Lower lobe of right lung (tissue), 2 donors: ENCODE results near the gene SLC25A11. TPM values are rescaled to one million over a fixed set of nuclear protein-coding genes. Genes with fewer than 3 reads are reported as not detected.

Experiments
- ATAC-seq, 2 donors: fragments of 200-7000 bp; cut with Tn5 transposase; one replicate each; pipeline ENCODE4 v1.9.1; 2020 to 2022; ENCODE audit warnings: mild to moderate bottlenecking in 2 of 2, moderate library complexity in 2 of 2
- DNase-seq: peaks from one replicate; pipeline ENCODE4 v3.0.0-alpha.2; 2020
- H3K27ac ChIP-seq: fragments of 200-600 bp; one replicate; pipeline ENCODE4 v1.8.0; 2022
- H3K27me3 ChIP-seq: fragments of 200-600 bp; one replicate; pipeline ENCODE4 v1.8.0; 2022; ENCODE audit warnings: low read depth
- H3K36me3 ChIP-seq: fragments of 200-600 bp; one replicate; pipeline ENCODE4 v1.8.0; 2022; ENCODE audit warnings: mild to moderate bottlenecking
- H3K4me1 ChIP-seq: fragments of 200-600 bp; one replicate; pipeline ENCODE4 v1.8.0; 2022
- H3K4me3 ChIP-seq: fragments of 200-600 bp; one replicate; pipeline ENCODE4 v1.8.0; 2022; ENCODE audit warnings: mild to moderate bottlenecking
- H3K9me3 ChIP-seq: fragments of 200-600 bp; one replicate; pipeline ENCODE4 v1.8.0; 2022
- CTCF ChIP-seq: fragments of 200-600 bp; IDR thresholded peaks from one replicate; pipeline ENCODE4 v1.8.0; 2022; ENCODE audit warnings: antibody characterized with exemption, mild to moderate bottlenecking
- intact Hi-C: fragments of 100-400 bp; cut with DNase I; formaldehyde crosslinking; loops from one replicate; pipeline ENCODE4 v1.11.0; 2022
- long read RNA-seq: library from polyadenylated mRNA; unstranded; transcript quantifications from one replicate; pipeline ENCODE4 v2.0.0, GENCODE V29; 2021
- total RNA-seq: library from RNA; stranded (reverse); fragmentation: NEBNext Ultra II Directional; extraction: Animal tissue kit (Norgen Biotek cat#: 25700); gene quantifications from one replicate; pipeline ENCODE4 v1.2.1, GENCODE V29; 2021
- donor health status: DM: no; HTN: yes; CAD: no; lungs with severe emphysema.

The SLC25A11 gene
- 59.9 TPM for total RNA-seq
- long read RNA-seq, transcript SLC25A11-201 (8 exons, 1,897 nt) = major isoform, 197 of 214 reads
- long read RNA-seq, partial matches to known transcripts = 2 of 214 reads
- long read RNA-seq, other reads (novel, unspliced or antisense) = 9 of 214 reads

- no peak for TF ChIP-seq CTCF
- peaks cover 60% of the 10 kb centered on the region for H3K36me3 ChIP-seq
- H3K4me1 ChIP-seq = peaks cover 52% of the 10 kb centered on the region
- H3K27ac ChIP-seq = peak within 1 kb of the TSS; percentile 90
- H3K9me3 ChIP-seq = no peaks in the 10 kb centered on the region
- intact Hi-C loops = no loop called here
- H3K27me3 ChIP-seq = no peaks in the 10 kb centered on the region
- ATAC-seq (peak; percentile 95 to 97), DNase-seq (peak; percentile 96)
- peak within 1 kb of the TSS; percentile 97 for H3K4me3 ChIP-seq
Observed at GRCh38 chr17:4939796-4940554, at the start of gene SLC25A11, which contains the start of gene RNF167. TSS of gene SLC25A11 (minus strand) at chr17:4940046. CDS start at chr17:4939910, 136 bp downstream. TSS of gene RNF167 (plus strand) at chr17:4940268. CDS start at chr17:4940910, 642 bp downstream.

- ATAC-seq (no peak), DNase-seq (no peak)
- H3K4me3 ChIP-seq = peak overlapping the region; percentile 97
- no peaks in the 10 kb centered on the region for H3K9me3 ChIP-seq
- intact Hi-C loops = no loop called here
- peaks cover 15% of the 10 kb centered on the region for H3K36me3 ChIP-seq
- peaks cover 30% of the 10 kb centered on the region for H3K4me1 ChIP-seq
- H3K27me3 ChIP-seq = no peaks in the 10 kb centered on the region
- no peak for TF ChIP-seq CTCF
- H3K27ac ChIP-seq = peak overlapping the region; percentile 96
Observed at GRCh38 chr17:4987767-4988567, 48.1 kb upstream of the SLC25A11 start.

- peak; percentile 95 to 97 for ATAC-seq
- Histone ChIP-seq H3K27me3 (no peaks in the 10 kb centered on the region), H3K9me3 (no peaks in the 10 kb centered on the region), H3K4me1 (peaks cover 30% of the 10 kb centered on the region), H3K36me3 (peaks cover 23% of the 10 kb centered on the region), H3K4me3 (peak within 1 kb of the TSS; percentile 97), H3K27ac (peak within 1 kb of the TSS; percentile 96)
- peak; percentile 81 for TF ChIP-seq CTCF
- peak; percentile 94 for DNase-seq
- intact Hi-C loops = no loop called here
Observed at GRCh38 chr17:4986951-4987766, 47.3 kb upstream of the SLC25A11 start, which contains the start of gene CAMTA2. TSS of gene CAMTA2 (minus strand) at chr17:4987675. CDS start at chr17:4986222, 1,453 bp downstream.

- Histone ChIP-seq H3K4me3 (peak overlapping the region; percentile 97), H3K27me3 (no peaks in the 10 kb centered on the region), H3K27ac (peak overlapping the region; percentile 96), H3K36me3 (peaks cover 31% of the 10 kb centered on the region), H3K9me3 (no peaks in the 10 kb centered on the region), H3K4me1 (peaks cover 30% of the 10 kb centered on the region)
- peak in 1 of 2 donors; percentile 1 for ATAC-seq
- intact Hi-C loops = no loop called here
- no peak for TF ChIP-seq CTCF
- no peak for DNase-seq
Observed at GRCh38 chr17:4986403-4986802, 46.6 kb upstream of the SLC25A11 start.

GRCh38 chr17:4982305-4982704 is 42.5 kb upstream of the SLC25A11 start:
- no peaks in the 10 kb centered on the region for H3K9me3 ChIP-seq
- TF ChIP-seq CTCF = no peak
- H3K4me1 ChIP-seq = peaks cover 34% of the 10 kb centered on the region
- no peak for ATAC-seq
- no peak for DNase-seq
- H3K36me3 ChIP-seq = peaks cover 70% of the 10 kb centered on the region
- H3K27me3 ChIP-seq = no peaks in the 10 kb centered on the region
- H3K4me3 ChIP-seq = no peak overlapping the region
- intact Hi-C loops = no loop called here
- no peak overlapping the region for H3K27ac ChIP-seq
